NCI-H187 (cell line): ENCODE measurements around the gene CLIC3.

Source experiments
- DNase-seq, 2 experiments: peaks; one replicate each; lab custom pipeline; 2025; lab: John Stamatoyannopoulos, UW

Gene CLIC3

DNA sequence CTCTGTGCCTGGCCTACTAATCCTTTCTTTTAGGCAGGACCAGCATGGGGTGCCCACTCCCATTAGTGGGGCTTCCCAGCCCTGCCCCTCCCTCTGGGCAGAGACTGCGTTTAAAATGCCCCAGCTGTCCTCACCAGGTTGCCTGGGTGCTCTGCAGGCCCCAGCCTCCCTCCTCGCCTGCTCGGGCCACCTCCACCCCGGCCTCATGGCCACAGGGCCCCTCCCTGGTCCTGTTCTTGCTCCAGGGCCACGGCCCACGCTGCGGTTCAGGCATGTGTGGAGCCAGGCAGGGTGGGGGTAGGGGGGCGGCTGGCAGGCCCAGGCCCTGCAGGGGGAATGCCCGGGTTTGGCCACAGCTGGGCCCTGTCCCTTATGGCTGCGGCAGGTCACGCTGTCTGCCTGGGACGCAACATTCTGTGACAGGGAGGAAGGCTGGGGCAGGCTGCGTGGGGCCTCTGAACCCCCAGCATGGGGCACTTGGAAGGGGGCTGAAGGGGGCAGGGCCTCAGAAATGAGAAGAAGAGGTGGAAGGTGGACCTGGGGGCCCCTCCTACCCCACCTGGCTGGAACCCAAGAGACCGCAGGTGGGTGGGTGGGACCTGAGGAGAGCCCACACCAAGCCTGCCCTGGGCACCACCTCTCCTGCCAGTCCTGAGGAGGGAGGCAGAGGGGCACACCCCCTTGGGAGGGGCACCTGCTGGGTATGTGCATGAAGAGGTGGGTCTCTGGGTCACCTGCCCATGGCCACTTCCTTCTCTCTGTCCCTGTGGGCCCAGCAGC is 44.6 kb downstream of the CLIC3 start, which contains the start of gene LCN12:
Gene LCN12, plus strand, starts transcription at position 733 of the 780 bp plus-strand sequence. CDS start 55 bp downstream, outside the sequence.
- no peak for DNase-seq

DNA sequence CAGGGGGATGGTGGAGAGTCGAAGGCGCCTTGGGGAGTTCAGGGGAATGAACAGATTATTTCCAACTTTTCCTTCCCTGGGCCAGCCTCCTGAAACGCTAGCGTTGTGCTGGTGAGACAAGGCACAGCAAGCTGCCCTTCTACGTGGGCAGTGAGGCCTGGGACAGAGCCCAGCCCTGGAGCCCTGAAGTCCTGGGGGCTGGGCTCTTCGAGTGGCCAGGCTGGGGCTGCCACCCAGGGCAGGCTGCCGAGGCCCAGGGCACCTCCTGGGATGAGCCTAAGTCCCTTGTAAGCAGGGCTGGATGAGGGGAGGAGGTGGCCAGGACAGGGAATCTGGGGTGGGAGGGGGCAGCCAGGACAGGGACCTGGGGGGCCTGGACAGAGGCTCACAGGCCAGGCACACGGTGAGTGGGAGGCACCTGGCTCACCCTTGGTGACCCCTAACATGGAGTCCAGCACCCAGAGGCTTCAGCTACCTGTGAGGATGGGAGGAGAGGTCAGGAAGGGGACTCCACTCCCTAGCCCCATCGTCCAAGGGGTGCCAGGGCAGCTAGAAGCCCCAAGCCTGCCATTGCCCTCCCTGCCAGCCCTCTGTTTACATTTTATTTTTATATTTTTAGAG is 45.6 kb downstream of the CLIC3 start:
- no peak for DNase-seq

DNA sequence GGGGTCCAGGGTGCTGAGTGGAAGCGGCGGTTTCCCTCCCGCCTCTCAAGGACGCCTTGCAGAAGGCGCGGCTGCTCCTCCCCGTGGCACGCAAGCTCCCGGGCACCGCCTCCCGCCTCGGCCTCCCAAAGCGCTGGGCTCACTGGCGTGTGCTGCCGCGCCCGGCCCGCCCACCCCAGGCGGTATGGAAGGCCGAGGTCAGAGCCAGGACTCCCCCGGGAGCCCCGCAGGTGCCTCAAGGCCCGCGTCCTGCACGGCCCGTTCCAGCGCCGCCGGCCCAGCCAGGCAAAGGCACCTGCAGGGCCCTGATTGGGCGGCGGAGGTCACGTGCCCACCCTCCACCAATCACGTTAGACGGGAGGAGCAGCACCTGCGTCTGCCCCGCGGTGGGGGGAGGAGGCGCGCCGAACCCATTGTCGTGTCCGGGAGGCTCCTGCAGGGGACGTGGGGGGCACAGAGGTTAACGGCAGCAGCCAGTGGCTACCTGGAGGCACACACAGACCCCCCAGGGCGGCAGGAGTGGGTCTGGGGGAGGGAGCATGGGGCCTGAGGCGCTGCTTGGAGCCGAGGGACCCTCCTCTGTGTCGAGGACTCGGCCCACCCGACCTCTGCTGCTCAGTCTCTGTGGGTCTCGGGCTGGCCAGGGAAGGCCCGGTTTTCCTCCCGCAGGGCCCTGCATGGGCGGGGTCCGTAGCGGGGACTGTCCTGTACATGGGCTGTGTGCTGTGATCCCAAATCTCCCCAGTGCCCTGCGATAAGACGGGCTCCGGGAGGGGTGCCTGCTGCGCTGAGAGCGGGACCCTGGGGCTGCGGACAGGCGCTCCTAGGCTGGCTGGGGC is 46.3 kb downstream of the CLIC3 start:
- DNase-seq = peak; percentile 55 to 85

DNA sequence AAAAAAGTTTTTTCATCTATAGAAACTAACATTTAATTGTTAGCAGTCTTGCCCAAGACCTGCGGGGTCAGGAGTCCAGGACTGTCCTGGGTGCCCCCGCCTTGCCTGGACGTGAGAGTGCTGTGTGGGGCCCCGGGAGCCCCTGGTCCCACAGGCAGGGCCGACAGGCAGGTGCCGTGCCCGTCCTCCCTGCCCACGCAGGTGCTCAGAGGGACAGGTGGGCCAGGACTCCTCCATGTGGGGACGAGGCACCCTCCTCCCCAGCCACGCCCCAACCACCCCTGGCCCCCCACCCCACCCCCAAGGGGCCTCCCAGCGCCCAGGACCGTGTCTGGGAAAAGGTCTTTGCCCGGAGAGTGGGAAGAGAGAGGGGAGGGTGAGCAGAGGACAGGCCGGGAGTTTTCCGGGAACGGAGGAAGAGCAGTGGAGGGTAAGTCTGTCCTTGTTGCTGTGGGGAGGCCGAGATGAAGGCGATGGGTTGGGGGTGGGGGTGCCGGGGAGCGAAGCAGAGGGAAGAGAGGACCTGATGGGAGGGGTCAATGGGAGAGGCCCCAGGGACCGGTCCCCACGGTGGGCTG is 47.0 kb downstream of the CLIC3 start:
- no peak for DNase-seq

DNA sequence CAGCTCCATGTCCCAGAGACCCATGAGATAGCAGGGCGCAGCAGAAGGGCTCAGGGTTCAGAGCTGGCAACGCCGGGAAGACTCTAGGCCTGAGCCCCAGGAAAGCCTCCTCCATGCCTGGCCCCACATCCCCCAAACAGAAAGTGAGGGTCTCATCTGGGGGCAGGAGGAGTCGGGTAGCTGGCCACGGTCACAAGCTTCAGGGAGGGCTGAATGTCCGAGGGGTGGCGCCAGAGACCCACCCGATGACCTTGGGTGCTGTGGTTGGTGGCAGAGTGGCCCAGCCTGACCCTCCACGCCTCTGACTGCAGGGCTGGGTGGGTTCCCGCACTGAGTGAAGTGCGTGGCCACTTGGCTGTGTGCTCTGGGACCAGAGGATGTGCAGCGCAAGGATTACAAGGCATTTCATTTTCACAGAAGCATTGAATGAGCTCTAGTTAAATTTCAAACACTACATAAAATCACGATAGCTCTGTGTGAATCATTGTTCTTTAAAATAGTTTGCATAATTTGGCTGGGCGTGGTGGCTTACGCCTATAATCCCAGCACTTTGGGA is 48.3 kb downstream of the CLIC3 start:
- DNase-seq = no peak

DNA sequence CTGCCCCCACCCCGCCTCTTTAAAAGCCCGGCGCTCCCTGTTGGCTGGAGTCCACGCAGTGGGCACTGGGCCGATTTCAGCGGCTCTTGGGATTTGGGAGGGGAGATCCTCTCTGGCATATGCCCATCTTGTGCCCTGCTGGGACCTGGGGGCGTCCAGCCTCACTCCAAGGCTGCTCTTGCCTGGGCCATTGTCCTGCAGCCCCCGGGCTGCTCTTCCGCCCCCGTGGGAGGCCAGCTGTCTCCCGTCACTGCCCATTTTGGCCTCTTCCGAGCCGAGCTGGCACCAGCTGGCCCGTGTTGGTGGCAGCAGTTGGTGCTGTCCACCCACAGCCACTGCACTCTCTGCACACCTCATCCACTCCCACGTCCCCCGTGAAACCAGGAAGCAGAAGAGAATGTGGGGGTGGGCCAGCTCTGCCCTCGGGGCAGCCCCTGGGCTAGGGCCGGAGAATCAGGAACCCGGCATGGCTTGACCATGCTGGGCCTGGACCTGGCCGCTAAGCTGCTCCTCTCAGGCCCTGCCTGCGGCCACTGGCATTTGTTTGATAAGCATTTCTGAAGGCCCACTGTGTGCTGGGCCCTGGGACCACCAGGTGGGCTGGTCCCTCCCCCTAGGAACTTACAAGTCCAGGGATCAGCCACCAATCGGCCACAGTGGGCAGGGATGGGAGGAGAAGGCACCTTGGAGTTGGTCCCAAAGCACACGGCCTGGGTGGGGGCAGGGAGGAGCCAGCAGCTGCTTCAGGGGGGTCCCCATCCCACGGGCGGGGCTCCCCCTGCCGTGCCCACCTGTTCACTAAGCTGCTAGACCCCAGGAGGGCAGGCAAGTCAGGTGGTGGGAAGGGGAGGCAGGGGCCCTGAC is 49.1 kb downstream of the CLIC3 start:
- DNase-seq = no peak

DNA sequence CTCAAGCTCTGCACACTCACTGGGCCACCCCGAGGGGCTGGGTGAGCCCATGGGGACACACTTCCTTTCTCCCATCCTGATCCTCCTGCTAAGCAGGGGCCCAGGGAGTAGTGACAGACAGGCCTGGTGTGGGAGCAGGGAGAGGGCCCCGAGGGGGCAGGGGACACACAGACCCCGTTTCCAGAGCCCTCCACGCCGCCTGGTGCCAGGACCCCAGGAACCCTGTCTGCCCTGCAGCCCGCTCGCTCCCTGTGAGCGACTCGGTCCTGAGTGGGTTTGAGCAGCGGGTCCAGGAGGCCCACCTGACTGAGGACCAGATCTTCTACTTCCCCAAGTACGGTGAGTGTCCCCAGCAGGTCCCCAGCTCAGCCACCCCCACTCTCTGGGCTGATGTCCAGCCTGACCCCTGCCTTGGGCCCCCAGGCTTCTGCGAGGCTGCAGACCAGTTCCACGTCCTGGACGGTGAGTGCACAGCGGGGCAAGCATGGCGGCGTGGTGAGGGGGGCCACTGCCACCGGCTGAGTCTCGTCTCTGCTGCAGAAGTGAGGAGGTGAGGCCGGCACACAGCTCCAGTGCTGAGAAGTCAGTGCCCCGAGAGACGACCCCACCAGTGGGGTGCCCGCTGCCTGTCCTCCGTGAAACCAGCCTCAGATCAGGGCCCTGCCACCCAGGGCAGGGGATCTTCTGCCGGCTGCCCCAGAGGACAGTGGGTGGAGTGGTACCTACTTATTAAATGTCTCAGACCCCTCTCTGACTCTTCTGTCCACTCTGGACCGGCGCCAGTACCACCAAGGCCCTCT is 49.9 kb downstream of the CLIC3 start:
- DNase-seq = no peak

DNA sequence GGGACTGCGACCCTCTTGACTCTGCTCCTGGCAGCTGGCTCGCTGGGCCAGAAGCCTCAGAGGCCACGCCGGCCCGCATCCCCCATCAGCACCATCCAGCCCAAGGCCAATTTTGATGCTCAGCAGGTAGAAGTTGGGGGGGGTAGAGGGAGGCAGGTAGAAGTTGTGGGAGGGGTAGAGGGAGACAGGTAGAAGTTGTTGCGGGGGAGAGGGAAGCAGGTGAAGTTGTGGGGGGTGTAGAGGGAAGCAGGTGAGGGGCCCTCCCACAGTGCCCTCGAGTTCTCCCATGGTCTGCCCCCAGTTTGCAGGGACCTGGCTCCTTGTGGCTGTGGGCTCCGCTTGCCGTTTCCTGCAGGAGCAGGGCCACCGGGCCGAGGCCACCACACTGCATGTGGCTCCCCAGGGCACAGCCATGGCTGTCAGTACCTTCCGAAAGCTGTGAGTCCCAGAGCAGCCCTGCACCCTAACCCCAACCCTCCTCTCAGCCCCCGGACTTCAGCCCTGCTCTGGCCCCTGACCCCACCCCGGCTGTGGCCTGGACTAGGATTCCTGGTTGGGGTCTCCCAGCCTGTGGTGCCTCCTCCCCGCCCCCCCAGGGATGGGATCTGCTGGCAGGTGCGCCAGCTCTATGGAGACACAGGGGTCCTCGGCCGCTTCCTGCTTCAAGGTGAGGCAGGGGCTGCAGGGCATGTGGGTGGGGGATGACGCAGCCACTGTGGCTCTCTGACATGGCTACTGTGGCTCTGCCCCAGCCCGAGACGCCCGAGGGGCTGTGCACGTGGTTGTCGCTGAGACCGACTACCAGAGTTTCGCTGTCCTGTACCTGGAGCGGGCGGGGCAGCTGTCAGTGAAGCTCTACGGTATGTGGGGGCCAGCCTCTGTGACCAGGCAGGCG is 50.8 kb downstream of the CLIC3 start:
- DNase-seq = no peak
